CD4-positive, alpha-beta T cell treated with Interleukin-15 for 4 hours (primary cell): Measurements from ENCODE around the gene PKP1.

Source experiments
- DNase-seq: peaks from one replicate; pipeline ENCODE4 v3.0.0-alpha.2; 2020; ENCODE audit warnings: low spot score

The PKP1 gene

DNA sequence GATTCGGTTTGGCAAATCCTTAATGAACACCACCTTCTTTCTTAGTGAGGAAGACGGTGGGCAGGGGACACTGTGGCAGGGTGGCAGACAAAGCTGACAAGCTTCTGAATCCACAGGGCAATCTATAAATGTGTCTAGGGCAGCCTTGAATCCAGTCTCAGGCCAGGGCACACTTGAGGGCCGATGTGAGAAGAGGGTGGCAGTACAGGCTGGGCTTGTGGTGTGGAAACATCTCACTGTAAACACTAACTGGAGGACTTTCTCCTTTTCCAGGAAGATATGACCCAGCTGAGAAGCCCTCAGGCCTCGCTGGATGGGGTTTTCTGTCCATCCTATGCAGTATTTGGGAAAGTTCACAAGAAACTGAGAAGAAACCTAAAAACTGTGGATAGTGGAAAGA, 46.5 kb downstream of the PKP1 start:
- DNase-seq = no peak

DNA sequence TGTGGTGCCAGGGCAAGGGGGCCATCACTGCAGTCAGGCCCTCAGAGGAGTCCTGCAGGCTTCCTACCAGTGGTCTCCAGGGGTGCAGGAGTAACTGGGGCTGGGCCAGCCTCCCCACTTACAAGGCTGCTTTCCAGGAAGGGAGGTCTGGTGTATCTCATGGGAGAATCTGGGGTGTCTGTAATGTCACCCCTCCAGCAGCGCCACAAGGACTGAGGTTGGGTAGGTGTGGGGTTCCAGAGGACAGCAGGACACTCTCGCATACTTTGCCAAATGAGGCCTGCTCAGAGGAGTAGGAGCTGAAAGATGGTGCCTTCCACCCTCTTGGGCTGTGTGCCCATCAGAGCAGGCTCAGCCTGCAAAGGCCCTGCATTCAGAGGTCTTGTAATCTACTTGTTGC, 47.2 kb downstream of the PKP1 start:
- DNase-seq = no peak

DNA sequence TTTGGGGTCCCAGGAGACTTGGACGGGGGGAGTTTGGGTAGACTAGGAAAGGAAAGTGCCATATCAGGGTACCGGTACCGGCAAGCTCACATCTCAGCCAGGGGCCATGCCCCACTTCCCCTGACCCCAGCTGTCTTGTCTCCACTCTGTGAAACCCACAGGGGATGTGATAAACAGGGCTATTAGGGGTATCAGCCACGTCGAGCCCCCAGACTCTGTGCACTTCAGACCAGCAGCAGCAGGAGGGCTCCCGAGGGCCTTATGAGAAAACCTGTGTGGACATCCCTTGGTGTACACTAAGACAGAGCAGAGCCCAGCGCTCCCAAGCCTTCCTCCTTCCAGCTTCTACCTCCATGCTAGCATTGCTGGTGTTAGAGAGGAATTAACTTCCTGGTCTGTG, 47.9 kb downstream of the PKP1 start:
- no peak for DNase-seq

DNA sequence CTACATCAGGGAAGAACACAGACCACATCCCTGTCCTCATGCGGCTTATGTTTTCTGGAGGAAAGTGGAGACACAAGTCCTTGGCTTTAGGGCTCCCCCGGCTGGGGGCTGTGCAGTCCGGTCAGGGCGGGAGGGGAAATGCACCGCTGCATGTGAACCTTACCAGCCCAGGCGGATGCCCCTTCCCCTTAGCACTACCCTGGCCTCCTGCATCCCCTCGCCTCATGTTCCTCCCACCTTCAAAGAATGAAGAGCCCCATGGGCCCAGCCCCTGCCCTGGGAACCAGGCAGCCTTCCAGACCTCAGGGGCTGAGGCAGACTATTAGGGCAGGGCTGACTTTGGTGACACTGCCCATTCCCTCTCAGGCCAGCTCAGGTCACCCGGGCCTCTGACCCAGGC, 48.7 kb downstream of the PKP1 start:
- no peak for DNase-seq

DNA sequence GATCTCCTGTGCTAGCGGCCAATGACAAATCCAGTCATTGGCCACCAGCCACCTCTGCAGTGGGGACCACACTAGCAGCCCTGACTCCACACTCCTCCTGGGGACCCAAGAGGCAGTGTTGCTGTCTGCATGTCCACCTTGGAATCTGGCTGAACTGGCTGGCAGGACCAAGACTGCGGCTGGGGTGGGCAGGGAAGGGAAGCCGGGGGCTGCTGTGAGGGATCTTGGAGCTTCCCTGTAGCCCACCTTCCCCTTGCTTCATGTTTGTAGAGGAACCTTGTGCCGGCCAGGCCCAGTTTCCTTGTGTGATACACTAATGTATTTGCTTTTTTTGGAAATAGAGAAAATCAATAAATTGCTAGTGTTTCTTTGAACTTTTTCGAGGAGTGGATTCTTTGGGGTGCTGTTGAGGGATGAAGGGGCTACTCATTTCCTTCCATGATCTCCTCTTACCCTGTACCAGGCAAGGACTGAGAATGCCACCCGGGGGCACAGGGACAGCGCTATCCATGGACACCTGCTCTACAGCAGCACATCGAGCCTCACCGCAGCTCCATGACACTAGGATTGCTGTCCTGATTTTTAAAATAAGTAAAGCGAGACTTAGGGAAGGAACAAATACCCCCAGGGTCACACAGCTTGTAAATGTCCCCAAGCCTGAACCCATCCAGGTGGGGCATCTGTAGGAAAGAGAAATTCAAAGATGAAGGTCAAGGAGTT, 49.5 kb downstream of the PKP1 start:
- no peak for DNase-seq

DNA sequence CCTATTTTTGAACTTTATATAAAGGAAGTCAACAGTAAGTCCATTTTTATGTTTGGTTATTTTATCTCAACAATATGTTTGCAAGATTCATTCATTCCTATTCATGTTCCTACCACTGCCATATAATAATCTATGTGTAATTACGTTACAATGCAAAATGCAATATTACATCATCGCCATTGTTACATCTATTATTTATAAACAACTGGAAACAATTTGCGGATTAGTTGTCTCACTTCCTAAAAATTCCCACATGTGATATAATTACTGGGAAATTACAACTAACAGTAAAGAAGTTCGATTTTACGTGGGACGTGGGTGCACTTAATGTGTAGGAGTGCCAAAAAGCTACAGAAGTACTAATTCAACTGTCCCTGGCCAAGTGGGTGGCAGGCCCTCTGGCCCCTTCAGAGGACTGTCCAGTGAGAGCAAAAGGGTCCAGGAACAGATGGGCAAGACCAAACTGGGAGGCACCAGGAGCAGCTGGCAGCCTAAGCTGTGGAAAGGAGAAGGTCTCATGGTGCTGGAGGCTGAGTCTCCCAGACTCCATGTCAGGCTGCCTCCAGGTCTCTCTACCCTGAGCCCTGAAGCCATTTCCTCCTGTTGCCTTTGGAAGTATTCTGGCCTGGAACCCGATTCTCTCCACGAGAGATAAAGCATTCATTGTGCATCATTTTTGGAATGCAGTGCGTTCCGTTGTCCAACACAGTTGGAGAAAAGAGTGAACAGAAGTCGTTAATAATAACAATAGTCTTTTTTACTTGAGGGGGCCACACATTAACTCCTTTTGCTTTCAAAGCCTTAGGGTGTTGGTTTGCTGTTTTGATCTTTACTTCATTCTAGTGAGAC, 51.2 kb downstream of the PKP1 start:
- no peak for DNase-seq

DNA sequence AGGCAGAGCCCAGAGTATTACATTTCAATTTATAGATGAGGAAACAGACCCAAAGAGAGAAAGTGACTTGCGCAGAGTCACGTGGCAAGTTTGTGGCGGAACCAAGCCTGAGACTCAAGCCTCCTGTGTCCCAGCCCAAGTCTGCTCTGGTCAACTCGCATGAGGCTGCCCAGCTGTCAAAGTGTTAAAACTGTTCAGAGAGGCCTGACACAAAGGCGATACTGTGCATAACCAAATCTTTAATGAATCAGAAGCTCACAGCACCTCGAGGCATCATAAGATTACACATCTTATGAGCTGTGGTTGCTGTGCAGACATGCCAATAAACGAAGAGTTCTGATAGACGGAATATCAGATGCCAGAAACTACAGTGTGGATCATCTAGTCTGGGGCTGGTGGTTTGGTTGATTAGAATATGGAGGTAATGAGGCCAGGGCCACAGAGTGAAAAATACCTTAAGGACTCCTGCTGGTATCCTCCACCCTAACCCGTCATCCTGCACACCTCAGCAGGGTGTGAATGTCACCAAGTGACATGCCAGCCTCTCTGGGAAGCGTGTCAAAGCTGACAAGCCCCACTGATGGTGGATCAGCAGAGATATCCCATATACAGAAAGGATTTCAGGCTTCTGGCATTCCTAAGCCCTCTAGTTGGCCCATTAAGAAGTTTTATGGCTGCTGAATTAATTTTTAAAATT, 52.0 kb downstream of the PKP1 start:
- no peak for DNase-seq

DNA sequence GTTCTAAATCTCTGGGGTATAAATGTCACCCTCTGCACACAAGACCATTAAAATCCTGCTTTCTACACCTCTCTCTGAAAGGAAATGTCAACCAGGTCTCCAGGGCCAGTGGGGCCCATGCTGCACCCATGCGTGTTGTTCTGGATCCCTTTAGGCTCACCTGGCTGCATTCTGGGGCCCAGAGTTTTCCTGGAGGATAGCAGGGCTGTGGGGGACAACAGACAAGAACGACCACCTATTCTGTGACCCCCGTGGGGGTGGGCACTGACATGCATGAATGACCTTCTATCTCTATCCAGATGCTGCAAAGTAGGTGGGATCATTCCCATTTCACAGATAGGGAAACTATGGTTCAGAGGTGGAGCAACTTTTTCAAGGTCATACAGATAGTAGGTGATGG, 52.6 kb downstream of the PKP1 start:
- DNase-seq = no peak

DNA sequence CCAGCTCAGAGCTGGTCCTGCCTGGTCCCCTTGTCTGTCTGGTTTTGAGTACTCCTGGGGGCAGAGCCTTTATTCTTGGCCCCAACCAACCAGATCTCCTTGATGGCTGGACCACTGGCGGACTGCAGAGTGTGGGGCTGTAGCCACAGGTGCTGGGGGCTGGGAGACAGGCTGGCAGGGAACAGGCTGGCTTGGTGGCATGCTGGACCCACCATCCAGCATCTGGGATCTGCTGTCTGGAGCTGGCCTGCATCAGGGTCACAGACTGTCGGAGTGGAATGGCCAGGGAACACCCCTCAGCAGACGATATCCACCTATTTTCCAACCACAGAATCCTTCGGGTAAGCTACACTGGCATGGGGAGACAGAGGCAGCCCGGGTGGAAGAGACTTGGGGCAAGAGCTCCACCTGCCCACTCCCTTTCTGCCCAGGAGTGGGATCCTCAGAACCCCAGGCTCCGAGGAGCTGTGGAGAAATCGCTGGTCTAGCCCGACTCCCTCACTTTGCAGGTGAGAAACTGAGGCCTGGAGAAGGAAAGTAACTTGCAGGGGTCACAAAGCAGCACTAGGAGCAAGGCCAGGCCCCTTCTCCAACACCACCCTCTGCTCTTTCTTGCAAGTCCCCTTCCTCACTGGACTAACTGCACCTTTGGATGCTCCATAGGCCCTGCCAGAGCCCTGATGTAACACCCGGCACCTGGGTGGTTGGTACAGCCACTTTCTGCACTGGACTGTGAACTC, 53.6 kb downstream of the PKP1 start:
- no peak for DNase-seq

DNA sequence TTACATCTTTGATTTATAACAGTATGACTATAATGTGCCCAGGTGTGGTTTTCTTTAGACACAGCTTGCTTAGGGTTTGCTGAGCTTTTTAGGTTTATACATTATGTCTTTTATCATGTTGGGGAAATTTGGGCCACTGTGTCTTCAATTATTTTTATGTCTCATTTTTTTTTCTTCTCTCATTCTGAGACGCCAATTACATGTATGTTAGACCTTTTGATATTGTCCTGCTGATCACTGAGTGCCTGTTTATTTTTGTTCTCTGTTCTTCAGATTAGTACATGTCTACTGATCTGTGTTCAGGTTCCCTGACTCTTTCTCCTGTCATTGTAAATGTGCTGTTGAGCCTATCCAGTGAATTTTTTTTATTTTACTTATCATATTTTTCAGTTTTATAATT, 58.1 kb downstream of the PKP1 start:
- DNase-seq = no peak

DNA sequence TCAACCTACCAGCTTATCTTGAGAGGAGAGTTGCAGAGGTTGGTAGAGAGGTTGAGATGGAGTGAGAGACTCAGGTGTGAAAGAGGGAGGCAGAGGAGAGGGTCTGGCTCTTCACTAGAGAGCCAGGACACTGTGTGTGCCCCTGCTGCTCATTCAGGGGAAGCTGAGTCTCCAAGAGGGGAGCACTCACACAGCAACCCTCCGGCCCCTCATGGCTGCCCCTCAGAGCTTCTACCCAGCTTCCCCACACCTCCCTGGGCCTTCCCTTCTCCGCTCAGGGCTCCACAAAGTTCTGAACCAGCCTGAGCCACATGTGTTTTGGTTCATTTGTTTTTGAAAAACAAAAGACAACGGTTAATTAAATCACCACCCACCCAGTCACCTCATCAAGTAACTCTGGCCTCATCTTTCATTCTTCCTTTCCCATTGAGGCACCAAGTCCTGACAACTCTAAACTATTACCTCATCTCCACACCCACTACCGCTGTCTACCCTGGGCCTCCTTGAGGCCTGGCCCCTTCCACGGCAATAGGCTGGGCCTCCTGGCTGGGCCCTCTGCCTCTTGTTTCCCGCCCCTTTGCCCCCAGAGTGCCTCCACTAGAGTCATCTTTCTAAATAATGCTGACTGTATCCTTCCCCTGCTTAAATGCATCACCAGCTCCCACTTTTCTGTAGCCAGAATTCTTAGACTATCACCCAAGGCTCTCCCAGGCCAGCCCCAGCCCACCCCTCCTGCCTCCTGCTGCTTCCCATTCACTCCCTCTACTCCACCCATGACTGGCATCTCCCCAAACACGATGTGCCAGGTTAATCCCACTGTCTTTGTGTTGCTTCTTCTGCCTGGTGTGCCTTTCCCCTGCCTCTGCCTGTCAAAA, 61.1 kb downstream of the PKP1 start:
- no peak for DNase-seq

DNA sequence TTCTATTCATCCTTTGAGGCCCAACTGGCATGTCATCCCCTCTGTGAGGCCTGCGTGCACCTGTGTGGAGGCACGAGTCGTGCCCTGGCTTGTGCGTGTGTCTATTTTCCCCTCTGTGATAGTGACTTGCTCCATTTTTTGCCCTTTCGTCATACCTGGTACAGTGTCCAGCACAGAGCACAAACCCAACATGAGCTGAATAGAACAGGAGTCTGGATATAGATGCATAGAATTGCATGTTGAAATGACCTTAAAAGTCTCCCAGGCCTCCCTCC, 61.7 kb downstream of the PKP1 start:
- DNase-seq = no peak

DNA sequence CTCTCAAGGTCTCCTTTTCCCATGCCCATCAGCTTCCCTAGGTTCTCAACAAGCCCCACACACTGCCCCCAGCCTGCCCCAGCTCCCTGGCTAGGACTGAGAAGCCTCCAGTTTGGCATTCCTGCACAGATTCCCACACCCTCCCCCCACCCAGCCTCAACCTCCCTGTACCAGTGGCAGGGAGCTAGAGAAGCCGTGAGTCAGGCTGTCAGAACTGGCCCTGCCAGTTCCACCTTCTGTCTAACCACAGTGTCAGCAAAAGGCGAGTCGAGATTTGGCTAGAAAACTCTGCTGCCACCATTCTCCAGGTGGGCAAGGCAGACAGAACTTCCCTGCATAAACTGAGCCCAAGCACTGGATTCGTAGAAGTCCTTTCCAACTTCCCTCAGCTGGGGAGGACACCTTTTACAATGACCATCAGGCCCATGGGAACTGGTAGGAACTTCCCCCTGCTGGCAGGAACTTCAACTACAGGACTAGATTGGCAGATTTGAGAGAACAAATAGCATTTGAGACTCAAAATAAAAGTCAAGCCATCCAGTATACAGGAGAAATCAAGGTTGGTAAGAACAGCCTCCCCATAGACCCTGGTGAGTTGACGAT, 63.1 kb downstream of the PKP1 start:
- no peak for DNase-seq

DNA sequence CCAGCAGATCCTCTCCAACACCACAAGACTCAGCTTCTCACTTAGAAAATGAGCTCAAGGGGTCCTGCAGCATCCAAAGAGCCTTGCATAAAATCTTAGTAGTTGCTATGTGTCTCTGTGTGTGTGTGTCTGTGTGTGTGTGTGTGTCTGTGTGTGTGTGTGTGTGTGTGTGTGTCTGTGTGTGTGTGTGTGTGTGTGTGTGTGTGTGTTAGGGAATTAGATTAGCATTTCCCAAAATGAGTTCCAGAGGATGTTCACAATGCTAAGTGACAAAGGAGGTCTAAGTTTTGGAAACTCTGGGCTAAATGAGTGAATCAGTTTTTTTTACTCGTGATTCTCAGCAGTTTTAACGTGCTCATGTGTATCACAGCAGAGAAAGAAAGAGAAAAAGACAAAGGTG, 63.7 kb downstream of the PKP1 start:
- no peak for DNase-seq

DNA sequence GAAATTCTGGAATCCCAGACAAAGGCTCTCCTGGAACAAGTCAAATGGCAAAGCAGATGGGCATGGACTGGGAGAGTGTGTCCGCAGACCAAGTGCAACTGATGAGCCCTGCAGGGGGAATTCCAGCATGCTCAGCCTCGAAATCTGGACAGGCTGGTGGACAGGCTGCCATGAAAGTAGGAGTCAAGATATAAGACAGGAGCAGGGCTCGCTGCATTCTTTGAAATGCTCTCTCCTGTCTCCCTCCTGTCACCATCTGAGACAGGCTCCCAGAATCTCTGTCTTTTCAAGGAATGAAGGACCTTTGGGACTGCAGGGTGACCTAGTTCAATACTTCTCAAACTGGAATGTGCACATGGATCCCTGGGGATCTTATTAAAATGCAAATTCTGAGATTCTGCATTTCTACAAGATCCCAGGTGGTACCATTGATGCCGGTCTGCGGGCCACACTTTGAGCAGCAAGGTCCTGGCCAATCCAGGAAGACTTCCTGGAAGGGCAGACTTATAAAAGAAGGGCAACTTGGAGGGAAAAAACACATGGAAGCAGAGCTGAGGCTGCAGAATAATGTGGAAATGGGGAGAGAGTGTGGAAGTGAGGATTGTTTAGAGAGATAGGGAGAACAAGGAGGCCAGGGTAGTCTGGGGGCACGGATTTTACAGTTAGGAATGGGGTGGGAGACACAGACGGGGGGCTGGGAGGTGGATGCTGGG, 64.3 kb downstream of the PKP1 start:
- no peak for DNase-seq

DNA sequence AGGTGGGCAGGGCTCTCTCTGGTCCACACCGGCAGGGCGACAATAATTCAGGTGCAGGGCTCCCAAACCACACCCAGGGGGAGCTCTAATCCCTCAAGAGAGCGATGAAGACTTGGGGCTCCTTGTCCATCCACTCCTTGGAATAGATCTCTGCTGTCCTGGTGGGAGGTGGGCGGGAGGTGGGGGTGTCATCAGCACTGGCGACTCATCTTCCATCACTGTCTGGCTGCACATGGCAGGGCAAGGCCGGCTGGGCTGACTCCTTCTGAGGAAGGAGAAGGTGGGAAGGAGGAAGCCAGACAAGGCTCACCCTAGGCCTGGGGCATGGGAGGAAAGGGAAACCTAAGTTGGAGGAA, 64.9 kb downstream of the PKP1 start:
- no peak for DNase-seq

DNA sequence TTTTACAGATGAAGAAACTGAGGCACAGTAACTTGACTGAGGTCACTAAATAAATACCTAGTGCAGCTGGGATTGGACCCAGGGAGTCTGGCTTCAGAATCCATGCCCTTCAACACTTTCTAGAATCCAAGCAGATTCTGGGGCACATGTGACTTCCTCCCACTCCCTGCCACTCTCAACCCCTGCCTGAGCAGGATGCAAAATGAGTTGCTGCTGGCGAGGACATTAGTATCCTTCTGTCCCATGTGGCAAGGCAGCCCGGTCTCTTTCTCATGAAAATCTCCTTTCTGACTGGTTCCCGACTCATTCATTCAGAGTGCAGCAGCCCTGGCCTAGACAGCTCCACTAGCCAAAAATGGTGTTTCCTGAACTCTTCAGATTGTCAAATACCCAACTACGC, 65.8 kb downstream of the PKP1 start:
- DNase-seq = no peak

DNA sequence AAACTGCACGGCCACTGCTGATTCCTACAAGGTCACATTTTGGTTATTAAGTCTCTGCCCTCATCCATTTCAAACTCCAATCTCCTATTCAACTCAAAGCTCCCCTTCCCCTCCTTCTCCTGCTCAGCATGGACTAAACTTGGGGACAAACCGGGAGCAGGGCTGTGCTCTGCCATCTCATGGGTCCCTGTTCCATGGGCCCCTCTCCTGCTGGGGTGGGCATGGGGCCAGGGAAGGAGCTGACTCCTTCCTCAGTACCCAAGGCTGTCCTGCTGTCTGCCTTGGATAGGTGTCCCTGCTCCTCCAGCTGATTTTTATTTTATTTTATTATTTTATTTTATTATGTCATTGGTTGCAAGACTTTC, 67.0 kb downstream of the PKP1 start:
- no peak for DNase-seq

DNA sequence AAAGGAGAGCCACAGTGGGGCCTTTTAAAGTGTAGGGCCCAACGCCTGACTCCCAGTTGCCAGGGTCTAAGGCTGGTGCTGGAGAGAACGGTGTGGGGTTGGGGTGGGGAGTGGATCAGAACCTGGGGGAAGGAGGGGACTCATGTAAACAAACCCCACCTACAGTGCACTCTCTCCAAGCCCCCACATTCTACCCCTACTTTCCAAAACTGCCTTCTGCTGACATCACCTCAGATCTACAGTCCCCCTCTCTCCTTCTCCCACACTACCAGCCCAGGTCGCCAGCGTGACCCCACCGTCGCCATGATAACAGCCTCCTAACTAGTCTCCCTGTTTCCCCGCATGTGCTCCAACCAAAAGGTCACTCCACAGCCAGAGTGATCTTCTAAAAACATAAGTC, 67.6 kb downstream of the PKP1 start:
- DNase-seq = no peak

DNA sequence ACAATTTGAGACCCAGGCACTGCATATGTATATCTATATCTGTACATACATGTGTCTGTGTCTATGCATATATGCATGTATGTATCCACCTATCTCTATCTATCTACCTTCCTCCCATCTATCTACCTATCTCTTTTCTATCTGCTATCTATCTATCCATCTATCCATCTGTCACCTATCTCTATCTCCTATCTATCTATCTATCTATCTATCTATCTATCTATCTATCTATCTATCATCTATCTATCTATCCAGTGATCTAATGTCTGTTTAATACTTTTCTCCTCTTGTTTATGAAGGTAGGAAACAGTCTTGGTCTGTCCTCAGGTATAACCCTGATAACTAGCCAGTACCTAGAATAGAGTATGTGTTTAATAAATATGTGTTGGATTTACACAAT, 68.3 kb downstream of the PKP1 start:
- DNase-seq = no peak
